ENCODE measurements around the gene TIRAP. TPM values are rescaled to one million over a fixed set of nuclear protein-coding genes. Genes with fewer than 3 reads are reported as not detected.

The TIRAP gene
- total and polyA plus RNA-seq, 11 donors: 4.0 to 9.5 (median 6.1) TPM

- Histone ChIP-seq H3K36me3 (peaks cover 0 to 50% (median 29%) of the 10 kb centered on the region in 9 donors), H3K4me3 (no peak overlapping the region), H3K9me3 (no peaks in the 10 kb centered on the region), H3K4me1 (peaks cover 0 to 27% (median 7%) of the 10 kb centered on the region in 12 donors), H3K27me3 (no peaks in the 10 kb centered on the region), H3K27ac (peak overlapping the region in 3 of 12 donors; percentile 7 to 16 (median 11))
- peak; percentile 78 to 89 (median 81) for DNase-seq
- intact Hi-C loops (cut with DNase I): loop anchor here (1.0 to 10.0 kb wide), 19 partner anchors 37 to 1034 kb away; partner anchors contain the start of gene ST3GAL4 (in 1 of the 10)
- peak; percentile 84 to 95 (median 94) for ATAC-seq
- WGBS, 4 donors: 59 to 70% (median 67%) methylated on average over 12 of the region's 12 CpGs
- TF ChIP-seq CTCF (IDR thresholded peaks at IDR 0.05) (peak; percentile 84 to 95 (median 89)), POLR2A (IDR thresholded peaks at IDR 0.05) (no peak)
These were observed 27.5 kb downstream of the TIRAP start for GRCh38 chr11:126310200-126310991.

GRCh38 chr11:126310992-126311310 lies 28.1 kb downstream of the TIRAP start:
- Histone ChIP-seq H3K4me3 (no peak overlapping the region), H3K27ac (peak overlapping the region in 3 of 12 donors; percentile 7 to 16 (median 11)), H3K4me1 (peaks cover 0 to 25% (median 6%) of the 10 kb centered on the region in 12 donors), H3K36me3 (peaks cover 0 to 50% (median 29%) of the 10 kb centered on the region in 9 donors), H3K27me3 (no peaks in the 10 kb centered on the region), H3K9me3 (no peaks in the 10 kb centered on the region)
- DNase-seq: no peak
- peak in 2 of 4 donors; percentile 5 to 23 for ATAC-seq
- WGBS, 4 donors: 64 to 86% (median 72%) methylated on average over 5 to 6 of the region's 6 CpGs
- intact Hi-C loops (cut with DNase I): loop anchor here (1.0 to 10.0 kb wide), 19 partner anchors 36 to 1034 kb away; partner anchors contain the start of gene ST3GAL4 (in 1 of the 10)
- TF ChIP-seq CTCF (IDR thresholded peaks at IDR 0.05): no peak
- TF ChIP-seq POLR2A (IDR thresholded peaks at IDR 0.05): no peak

GRCh38 chr11:126311401-126312291 lies 28.8 kb downstream of the TIRAP start:
- H3K27ac ChIP-seq: no peak overlapping the region
- 90 to 94% (median 92%) methylated on average over 14 of the region's 14 CpGs for WGBS, 4 donors
- peaks cover 0 to 30% (median 6%) of the 10 kb centered on the region in 12 donors for H3K4me1 ChIP-seq
- H3K27me3 ChIP-seq: no peaks in the 10 kb centered on the region
- no peaks in the 10 kb centered on the region for H3K9me3 ChIP-seq
- intact Hi-C loops (cut with DNase I): loop anchor here (2.0 to 10.0 kb wide), 18 partner anchors 36 to 1033 kb away; partner anchors contain the start of gene ST3GAL4 (in 1 of the 10)
- peaks cover 0 to 50% (median 29%) of the 10 kb centered on the region in 9 donors for H3K36me3 ChIP-seq
- ATAC-seq (peak in 1 of 4 donors; percentile 17), DNase-seq (peak in 1 of 5 donors; percentile 18)
- H3K4me3 ChIP-seq: no peak overlapping the region
- no peak for TF ChIP-seq POLR2A (IDR thresholded peaks at IDR 0.05)
- TF ChIP-seq CTCF (IDR thresholded peaks at IDR 0.05): no peak

All from heart left ventricle (tissue), 16 donors.